SK-N-SH (cell line): ENCODE data around the gene SLC9A4. TPM values are rescaled to one million over a fixed set of nuclear protein-coding genes. Genes with fewer than 3 reads are reported as not detected.

Experiments used
- CTCF ChIA-PET: fragments of 300-600, 350-600 bp; formaldehyde crosslinking; extraction: SDS; loops from one replicate; lab custom pipeline; 2021; lab: Yijun Ruan, JAX
- POLR2A ChIA-PET: fragments of 350-600 bp; sonication (Branson Sonifier 250); formaldehyde crosslinking; extraction: SDS; loops from one replicate; lab custom pipeline; 2020; ENCODE audit warnings: antibody characterized with exemption, inconsistent platforms; lab: Yijun Ruan, JAX
- DNase-seq: peaks from one replicate; pipeline ENCODE4 v3.0.0; 2012
- H2AFZ ChIP-seq: fragments of 200-600 bp; sonication (generic); 2 replicates; pipeline ENCODE4 v1.8.1; 2016; ENCODE audit warnings: antibody characterized with exemption, mild to moderate bottlenecking, low read depth
- H3F3A ChIP-seq: fragments of 200-600 bp; sonication (generic); replicated peaks from 2 replicates; pipeline ENCODE3; 2016; ENCODE audit warnings: antibody characterized with exemption, mild to moderate bottlenecking; ENCODE audit not compliant: insufficient read depth
- H3K27ac ChIP-seq, 2 experiments: fragments of 200-500 bp in 1 of 2; fragments of 200-600 bp in 1 of 2; sonication (Bioruptor generic) in 1 of 2; sonication (generic), shearing (Covaris generic) in 1 of 2; 2 replicates each; pipeline versions ENCODE4 v1.5.1 to v1.6.1; 2014 to 2016; ENCODE audit warnings: low read depth in 2 of 2, inconsistent platforms in 1 of 2, low read length in 1 of 2, mild to moderate bottlenecking in 1 of 2, mixed read lengths in 1 of 2
- H3K27me3 ChIP-seq: fragments of 200-600 bp; sonication (generic), shearing (Covaris generic); 2 replicates; pipeline ENCODE4 v1.6.1; 2016; ENCODE audit warnings: mixed run types; ENCODE audit not compliant: insufficient read depth
- H3K36me3 ChIP-seq, 2 experiments: fragments of 200-500 bp in 1 of 2; fragments of 200-600 bp in 1 of 2; sonication (Bioruptor generic) in 1 of 2; sonication (generic) in 1 of 2; replicated peaks in 1 of 2; 2 replicates each; pipeline versions ENCODE3 to v1.5.1; 2014 to 2016; ENCODE audit warnings: low read length in 1 of 2, mild to moderate bottlenecking in 1 of 2; ENCODE audit not compliant: insufficient read depth in 2 of 2, control insufficient read depth in 1 of 2
- H3K4me1 ChIP-seq, 2 experiments: fragments of 200-500 bp in 1 of 2; fragments of 200-600 bp in 1 of 2; sonication (Bioruptor generic) in 1 of 2; sonication (generic), shearing (Covaris generic) in 1 of 2; 2 replicates each; pipeline versions ENCODE4 v1.5.1 to v1.6.1; 2014 to 2016; ENCODE audit warnings: low read depth in 1 of 2, low read length in 1 of 2, mixed run types in 1 of 2; ENCODE audit not compliant: insufficient read depth in 2 of 2, control insufficient read depth in 1 of 2
- H3K4me2 ChIP-seq: fragments of 200-600 bp; sonication (generic), shearing (Covaris generic); 2 replicates; pipeline ENCODE4 v1.6.1; 2017; ENCODE audit warnings: mixed run types
- H3K4me3 ChIP-seq, 2 experiments: fragments of 200-500 bp in 1 of 2; fragments of 200-600 bp in 1 of 2; sonication (Bioruptor generic) in 1 of 2; sonication (generic), shearing (Covaris generic) in 1 of 2; 2 replicates each; pipeline versions ENCODE4 v1.5.1 to v1.8.1; 2014 to 2016; ENCODE audit warnings: low read depth in 2 of 2, inconsistent platforms in 1 of 2, low read length in 1 of 2, mild to moderate bottlenecking in 1 of 2, mixed read lengths in 1 of 2, moderate library complexity in 1 of 2
- H3K79me2 ChIP-seq: fragments of 200-600 bp; sonication (generic); 2 replicates; pipeline ENCODE4 v1.8.1; 2017; ENCODE audit warnings: mild to moderate bottlenecking; ENCODE audit not compliant: insufficient read depth
- H3K9ac ChIP-seq: fragments of 200-600 bp; sonication (generic); 2 replicates; pipeline ENCODE4 v1.6.1; 2017; ENCODE audit warnings: mixed run types
- H3K9me2 ChIP-seq: fragments of 200-600 bp; sonication (generic); 2 replicates; pipeline ENCODE4 v1.6.1; 2017; ENCODE audit warnings: mixed run types
- H3K9me3 ChIP-seq: fragments of 200-600 bp; sonication (generic); 2 replicates; pipeline ENCODE4 v1.6.1; 2017; ENCODE audit warnings: mixed run types, mild to moderate bottlenecking, moderate library complexity
- H4K20me1 ChIP-seq: fragments of 200-600 bp; sonication (generic); 2 replicates; pipeline ENCODE4 v1.6.1; 2017; ENCODE audit warnings: mild to moderate bottlenecking, mixed run types; ENCODE audit not compliant: insufficient read depth
- EP300 ChIP-seq, 2 experiments: IDR thresholded peaks; 2 replicates each; pipeline versions ENCODE4 v1.4.0 to v1.6.1; 2012; ENCODE audit warnings: borderline replicate concordance in 1 of 2, low read depth in 1 of 2, low read length in 1 of 2
- FOXM1 ChIP-seq: IDR thresholded peaks from 2 replicates; pipeline ENCODE4 v1.4.0; 2012; ENCODE audit warnings: low read depth, mild to moderate bottlenecking
- GABPA ChIP-seq: IDR thresholded peaks from 2 replicates; pipeline ENCODE4 v1.4.0; 2012; ENCODE audit warnings: low read depth, mild to moderate bottlenecking
- GATA2 ChIP-seq: sonication (generic); formaldehyde crosslinking; IDR thresholded peaks from 2 replicates; pipeline ENCODE4 v1.5.0; 2020; ENCODE audit warnings: mild to moderate bottlenecking, missing genetic modification reagents
- MEF2A ChIP-seq: IDR thresholded peaks from 2 replicates; pipeline ENCODE4 v1.4.0; 2012; ENCODE audit warnings: low read depth, borderline replicate concordance
- MXI1 ChIP-seq: IDR thresholded peaks from 2 replicates; pipeline ENCODE4 v1.6.1; 2012; ENCODE audit warnings: mild to moderate bottlenecking, low read depth, low read length, improper control_type of control experiment
- RFX5 ChIP-seq: IDR thresholded peaks from 2 replicates; pipeline ENCODE4 v1.6.1; 2012; ENCODE audit warnings: mild to moderate bottlenecking, improper control_type of control experiment, low read length
- RXRA ChIP-seq: IDR thresholded peaks from 2 replicates; pipeline ENCODE4 v1.4.0; 2012; ENCODE audit warnings: low read depth, mild to moderate bottlenecking, borderline replicate concordance
- SIN3A ChIP-seq: IDR thresholded peaks from 2 replicates; pipeline ENCODE4 v1.6.1; 2012; ENCODE audit warnings: low read depth, mild to moderate bottlenecking, low read length, moderate library complexity, borderline replicate concordance
- SMC3 ChIP-seq: IDR thresholded peaks from 2 replicates; pipeline ENCODE4 v1.6.1; 2012; ENCODE audit warnings: low read depth, low read length, improper control_type of control experiment
- TCF12 ChIP-seq: IDR thresholded peaks from 2 replicates; pipeline ENCODE4 v1.4.0; 2012
- TEAD4 ChIP-seq: IDR thresholded peaks from 2 replicates; pipeline ENCODE4 v1.4.0; 2012; ENCODE audit warnings: mild to moderate bottlenecking, borderline replicate concordance; ENCODE audit not compliant: insufficient read depth
- YY1 ChIP-seq: IDR thresholded peaks from 2 replicates; pipeline ENCODE4 v1.4.0; 2012; ENCODE audit warnings: low read depth, mild to moderate bottlenecking
- WGBS: methylation state at CpG from one replicate; pipeline ENCODE4 v1.1.6; 2017; ENCODE audit warnings: low lambda C conversion rate; 5-methylcytosine and 5-hydroxymethylcytosine counted together
- polyA plus RNA-seq, 3 experiments: library from polyadenylated mRNA; depleted of rRNA; stranded (reverse); fragments of >200 nt; gene quantifications; 2 replicates each; pipeline ENCODE4 v1.2.3, GENCODE V29; 2012
- TF ChIP-seq, protein P1 (sequence below): IDR thresholded peaks from 2 replicates; pipeline ENCODE4 v1.4.0; 2012; ENCODE audit warnings: low read depth, borderline replicate concordance
- TF ChIP-seq, protein P2 (sequence below): IDR thresholded peaks from 2 replicates; pipeline ENCODE4; 2012
- TF ChIP-seq, protein P3 (sequence below): IDR thresholded peaks from 2 replicates; pipeline ENCODE4 v1.6.1; 2012; ENCODE audit warnings: mild to moderate bottlenecking, low read depth, low read length, moderate library complexity
- TF ChIP-seq, protein P4 (sequence below): IDR thresholded peaks from 2 replicates; pipeline ENCODE4 v1.4.0; 2012; ENCODE audit warnings: low read depth, borderline replicate concordance

SLC9A4 gene
- polyA plus RNA-seq, 1 of the 3 experiments (the other 2 are of a cell fraction), result 0.07 TPM

DNA sequence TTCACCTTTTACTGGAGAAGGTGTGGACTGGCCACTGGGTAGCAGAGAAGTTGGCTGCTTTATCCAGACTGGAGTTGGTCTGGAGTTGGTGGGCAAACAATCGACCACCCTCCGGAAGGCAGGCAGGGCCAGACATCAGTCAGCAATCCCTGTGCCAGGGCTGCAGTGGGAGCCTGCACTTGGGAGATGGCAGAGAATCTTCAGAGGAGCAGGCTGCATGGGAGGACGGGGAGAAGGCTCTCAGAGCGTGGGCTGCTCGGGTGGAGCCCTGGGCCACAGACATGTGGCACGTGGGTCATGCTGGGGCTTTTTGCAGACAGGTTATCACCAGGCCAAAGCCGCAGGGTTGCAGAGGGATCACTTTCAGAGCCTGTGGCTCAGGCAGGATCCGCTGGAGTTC, 29.6 kb downstream of the SLC9A4 start:
- 26% methylated on average over 3 of the region's 8 CpGs for WGBS
- Histone ChIP-seq H3K4me1 (no peaks in the 10 kb centered on the region), H3K9ac (no peak overlapping the region), H3K9me3 (no peaks in the 10 kb centered on the region), H3K27ac (no peak overlapping the region), H3K4me3 (no peak overlapping the region), H3F3A (no peaks in the 10 kb centered on the region), H3K36me3 (no peaks in the 10 kb centered on the region), H3K79me2 (no peaks in the 10 kb centered on the region), H2AFZ (no peak overlapping the region), H3K27me3 (no peaks in the 10 kb centered on the region), H3K4me2 (no peak overlapping the region), H3K9me2 (no peaks in the 10 kb centered on the region), H4K20me1 (no peaks in the 10 kb centered on the region)
- POLR2A ChIA-PET, result no interaction called here
- TF ChIP-seq EP300 (IDR thresholded peaks at IDR 0.05; ENCODE audit: borderline replicate concordance in 1 of 2, low read depth in 1 of 2, low read length in 1 of 2) (no peak), MXI1 (no peak), SIN3A (no peak), GABPA (no peak), GATA2 (CRISPR knock-in tag) (no peak), MEF2A (no peak), RXRA (no peak), YY1 (no peak)
- TF ChIP-seq, protein P1, sequence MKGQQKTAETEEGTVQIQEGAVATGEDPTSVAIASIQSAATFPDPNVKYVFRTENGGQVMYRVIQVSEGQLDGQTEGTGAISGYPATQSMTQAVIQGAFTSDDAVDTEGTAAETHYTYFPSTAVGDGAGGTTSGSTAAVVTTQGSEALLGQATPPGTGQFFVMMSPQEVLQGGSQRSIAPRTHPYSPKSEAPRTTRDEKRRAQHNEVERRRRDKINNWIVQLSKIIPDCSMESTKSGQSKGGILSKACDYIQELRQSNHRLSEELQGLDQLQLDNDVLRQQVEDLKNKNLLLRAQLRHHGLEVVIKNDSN, result no peak
- TF ChIP-seq, protein P2, sequence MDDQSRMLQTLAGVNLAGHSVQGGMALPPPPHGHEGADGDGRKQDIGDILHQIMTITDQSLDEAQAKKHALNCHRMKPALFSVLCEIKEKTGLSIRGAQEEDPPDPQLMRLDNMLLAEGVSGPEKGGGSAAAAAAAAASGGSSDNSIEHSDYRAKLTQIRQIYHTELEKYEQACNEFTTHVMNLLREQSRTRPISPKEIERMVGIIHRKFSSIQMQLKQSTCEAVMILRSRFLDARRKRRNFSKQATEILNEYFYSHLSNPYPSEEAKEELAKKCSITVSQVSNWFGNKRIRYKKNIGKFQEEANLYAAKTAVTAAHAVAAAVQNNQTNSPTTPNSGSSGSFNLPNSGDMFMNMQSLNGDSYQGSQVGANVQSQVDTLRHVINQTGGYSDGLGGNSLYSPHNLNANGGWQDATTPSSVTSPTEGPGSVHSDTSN, result no peak
- TF ChIP-seq, protein P3, sequence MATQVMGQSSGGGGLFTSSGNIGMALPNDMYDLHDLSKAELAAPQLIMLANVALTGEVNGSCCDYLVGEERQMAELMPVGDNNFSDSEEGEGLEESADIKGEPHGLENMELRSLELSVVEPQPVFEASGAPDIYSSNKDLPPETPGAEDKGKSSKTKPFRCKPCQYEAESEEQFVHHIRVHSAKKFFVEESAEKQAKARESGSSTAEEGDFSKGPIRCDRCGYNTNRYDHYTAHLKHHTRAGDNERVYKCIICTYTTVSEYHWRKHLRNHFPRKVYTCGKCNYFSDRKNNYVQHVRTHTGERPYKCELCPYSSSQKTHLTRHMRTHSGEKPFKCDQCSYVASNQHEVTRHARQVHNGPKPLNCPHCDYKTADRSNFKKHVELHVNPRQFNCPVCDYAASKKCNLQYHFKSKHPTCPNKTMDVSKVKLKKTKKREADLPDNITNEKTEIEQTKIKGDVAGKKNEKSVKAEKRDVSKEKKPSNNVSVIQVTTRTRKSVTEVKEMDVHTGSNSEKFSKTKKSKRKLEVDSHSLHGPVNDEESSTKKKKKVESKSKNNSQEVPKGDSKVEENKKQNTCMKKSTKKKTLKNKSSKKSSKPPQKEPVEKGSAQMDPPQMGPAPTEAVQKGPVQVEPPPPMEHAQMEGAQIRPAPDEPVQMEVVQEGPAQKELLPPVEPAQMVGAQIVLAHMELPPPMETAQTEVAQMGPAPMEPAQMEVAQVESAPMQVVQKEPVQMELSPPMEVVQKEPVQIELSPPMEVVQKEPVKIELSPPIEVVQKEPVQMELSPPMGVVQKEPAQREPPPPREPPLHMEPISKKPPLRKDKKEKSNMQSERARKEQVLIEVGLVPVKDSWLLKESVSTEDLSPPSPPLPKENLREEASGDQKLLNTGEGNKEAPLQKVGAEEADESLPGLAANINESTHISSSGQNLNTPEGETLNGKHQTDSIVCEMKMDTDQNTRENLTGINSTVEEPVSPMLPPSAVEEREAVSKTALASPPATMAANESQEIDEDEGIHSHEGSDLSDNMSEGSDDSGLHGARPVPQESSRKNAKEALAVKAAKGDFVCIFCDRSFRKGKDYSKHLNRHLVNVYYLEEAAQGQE, result no peak
- CTCF ChIA-PET, result no interaction called here
- DNase-seq, result no peak

DNA sequence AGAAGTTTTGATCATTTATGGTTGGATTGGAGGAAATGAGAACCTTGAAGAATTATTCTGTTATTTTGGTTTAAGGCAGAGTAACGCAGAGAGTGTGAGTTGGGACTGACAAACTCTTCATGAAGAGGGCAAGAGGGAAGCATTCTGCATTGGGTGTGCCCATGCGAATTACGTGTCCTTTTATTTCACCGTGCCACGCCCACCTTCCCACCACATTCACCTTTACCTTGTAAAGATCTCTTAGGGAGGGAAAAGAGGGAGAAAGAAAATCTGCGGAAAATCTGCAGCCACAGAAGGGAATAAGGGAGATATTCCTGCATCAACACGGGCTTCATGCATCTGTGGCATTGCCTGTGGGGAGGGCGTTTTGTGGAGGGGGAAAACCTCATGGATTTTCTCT, 31.8 kb downstream of the SLC9A4 start:
- no peak overlapping the region for H3K27ac ChIP-seq
- no peak overlapping the region for H3K4me3 ChIP-seq
- no peak overlapping the region for H3K4me2 ChIP-seq
- no peaks in the 10 kb centered on the region for H3K9me3 ChIP-seq
- H2AFZ ChIP-seq, result no peak overlapping the region
- ChIA-PET CTCF (no interaction called here), POLR2A (no interaction called here)
- DNase-seq, result no peak
- 26% methylated on average over 8 of the region's 8 CpGs for WGBS
- H3K27me3 ChIP-seq, result no peaks in the 10 kb centered on the region
- no peaks in the 10 kb centered on the region for H3K9me2 ChIP-seq
- no peaks in the 10 kb centered on the region for H4K20me1 ChIP-seq
- no peaks in the 10 kb centered on the region for H3K36me3 ChIP-seq
- no peak overlapping the region for H3K9ac ChIP-seq
- H3K79me2 ChIP-seq, result no peaks in the 10 kb centered on the region
- H3F3A ChIP-seq, result no peaks in the 10 kb centered on the region
- H3K4me1 ChIP-seq, result no peaks in the 10 kb centered on the region
- TF ChIP-seq, protein P3, result no peak
- TF ChIP-seq TEAD4 (no peak), EP300 (IDR thresholded peaks at IDR 0.05; ENCODE audit: borderline replicate concordance in 1 of 2, low read depth in 1 of 2, low read length in 1 of 2) (no peak), SMC3 (no peak), TCF12 (no peak), FOXM1 (no peak), GATA2 (CRISPR knock-in tag) (no peak), RFX5 (no peak)
- TF ChIP-seq, protein P4, sequence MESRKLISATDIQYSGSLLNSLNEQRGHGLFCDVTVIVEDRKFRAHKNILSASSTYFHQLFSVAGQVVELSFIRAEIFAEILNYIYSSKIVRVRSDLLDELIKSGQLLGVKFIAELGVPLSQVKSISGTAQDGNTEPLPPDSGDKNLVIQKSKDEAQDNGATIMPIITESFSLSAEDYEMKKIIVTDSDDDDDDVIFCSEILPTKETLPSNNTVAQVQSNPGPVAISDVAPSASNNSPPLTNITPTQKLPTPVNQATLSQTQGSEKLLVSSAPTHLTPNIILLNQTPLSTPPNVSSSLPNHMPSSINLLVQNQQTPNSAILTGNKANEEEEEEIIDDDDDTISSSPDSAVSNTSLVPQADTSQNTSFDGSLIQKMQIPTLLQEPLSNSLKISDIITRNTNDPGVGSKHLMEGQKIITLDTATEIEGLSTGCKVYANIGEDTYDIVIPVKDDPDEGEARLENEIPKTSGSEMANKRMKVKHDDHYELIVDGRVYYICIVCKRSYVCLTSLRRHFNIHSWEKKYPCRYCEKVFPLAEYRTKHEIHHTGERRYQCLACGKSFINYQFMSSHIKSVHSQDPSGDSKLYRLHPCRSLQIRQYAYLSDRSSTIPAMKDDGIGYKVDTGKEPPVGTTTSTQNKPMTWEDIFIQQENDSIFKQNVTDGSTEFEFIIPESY, result no peak
